A673 (cell line): ENCODE measurements around the gene LINC01488.

Experiments used
- CTCF ChIP-seq: fragments of 300-800, 200-600 bp; sonication (generic); conservative IDR thresholded peaks from 2 replicates; pipeline ENCODE4 v1.5.1; 2017; ENCODE audit warnings: low read depth, mild to moderate bottlenecking, antibody characterized with exemption, low read length, moderate library complexity, mixed read lengths
- EZH2 ChIP-seq: fragments of 200-600 bp; sonication (generic); IDR thresholded peaks from 2 replicates; pipeline ENCODE4 v1.6.1; 2017; ENCODE audit warnings: borderline replicate concordance, low read depth, mild to moderate bottlenecking, mixed read lengths, antibody characterized with exemption, low read length; ENCODE audit not compliant: poor library complexity, severe bottlenecking

DNA sequence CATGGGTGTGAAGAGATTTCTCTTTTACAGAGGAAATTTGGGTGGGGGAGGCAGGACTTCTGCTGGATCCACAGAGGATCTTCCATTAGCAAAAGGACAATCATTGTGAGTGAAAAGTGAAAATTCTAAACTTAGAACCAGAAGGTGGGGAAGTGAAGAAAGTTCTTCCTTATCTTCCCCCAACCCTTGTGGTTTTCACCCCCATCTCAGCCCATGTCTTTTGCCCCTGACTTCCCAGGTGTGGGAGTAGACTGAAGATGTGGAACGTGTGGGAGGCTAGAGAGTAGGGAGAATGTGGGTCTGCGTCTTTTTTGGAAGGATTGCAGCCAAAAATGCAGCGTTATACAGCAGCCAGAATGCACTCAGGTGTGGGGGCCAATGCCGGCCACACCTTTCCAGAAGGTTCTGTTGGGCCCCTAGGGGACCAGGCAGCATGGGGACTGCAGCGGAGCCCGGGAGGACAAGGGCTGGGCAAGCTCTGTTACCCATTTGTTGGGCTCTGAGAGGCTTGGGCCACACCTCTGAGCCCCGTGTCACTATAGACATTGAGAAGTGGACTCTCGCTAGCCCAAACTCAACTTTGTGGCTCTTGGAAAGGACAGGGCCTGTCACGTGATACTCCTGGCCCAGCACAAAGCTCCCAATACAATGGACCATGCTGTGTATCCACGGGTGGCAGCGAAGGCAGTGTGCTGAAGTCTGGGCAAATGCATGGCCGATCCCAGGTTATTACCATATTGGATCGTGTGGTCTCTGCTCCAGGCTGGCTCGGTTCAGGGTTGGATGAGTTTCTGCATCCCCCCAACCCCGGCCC is 32.8 kb upstream of the LINC01488 start:
- TF ChIP-seq CTCF (no peak), EZH2 (no peak)
